ENCODE results near the gene GMPR.

GMPR gene

DNA sequence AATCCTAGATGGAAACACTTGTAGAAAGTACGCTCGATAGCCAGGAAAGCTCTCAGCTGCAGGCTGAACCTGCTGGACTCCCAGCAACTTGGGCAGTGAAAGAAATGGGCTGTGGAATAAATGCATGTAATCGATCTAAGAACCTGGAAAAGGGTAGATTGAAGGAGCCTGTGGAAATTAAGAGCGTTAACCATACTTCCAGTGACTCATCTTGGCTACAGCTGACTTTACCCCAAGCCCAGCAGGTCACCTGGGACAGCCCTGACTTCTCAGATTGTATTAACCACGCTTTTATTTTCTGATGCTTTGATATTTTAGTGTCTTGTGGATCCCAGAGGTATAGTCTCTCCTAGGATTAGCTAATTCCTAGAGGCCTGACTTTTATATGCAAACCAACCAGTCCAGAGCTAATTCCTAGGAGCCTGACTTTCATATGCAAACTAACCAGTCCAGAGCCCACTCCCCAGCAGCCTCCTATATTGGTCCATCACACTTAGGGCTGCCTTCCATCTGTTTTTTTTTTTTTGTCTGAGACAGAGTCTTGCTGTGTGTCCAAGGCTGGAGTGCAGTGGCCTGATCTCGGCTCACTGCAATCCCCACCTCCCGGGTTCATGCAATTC, 86.3 kb downstream of the GMPR start:
- DNase-seq = no peak

DNA sequence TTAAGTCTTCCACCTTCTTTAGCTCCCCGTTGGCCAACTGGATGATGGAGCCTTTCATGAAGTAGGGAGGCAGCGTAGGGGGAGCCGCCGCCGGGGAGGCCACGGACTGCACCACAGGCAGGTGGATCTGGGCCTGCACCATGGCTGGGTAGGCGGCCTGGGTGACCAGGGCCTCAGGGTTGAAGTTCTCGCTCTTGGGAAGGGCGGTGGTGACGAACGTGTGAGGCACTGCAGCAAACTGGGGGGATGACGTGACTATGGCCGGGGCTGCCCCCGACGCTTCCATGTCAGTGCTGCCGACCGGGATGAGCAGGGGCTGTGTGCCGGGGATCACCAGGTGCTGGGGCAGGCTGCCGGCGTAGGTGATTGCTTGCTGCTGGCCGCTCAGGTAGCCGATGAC, 88.1 kb downstream of the GMPR start:
- DNase-seq = no peak

GRCh38 chr6:16326971-16327776, 88.8 kb downstream of the GMPR start:
- DNase-seq = no peak

DNA sequence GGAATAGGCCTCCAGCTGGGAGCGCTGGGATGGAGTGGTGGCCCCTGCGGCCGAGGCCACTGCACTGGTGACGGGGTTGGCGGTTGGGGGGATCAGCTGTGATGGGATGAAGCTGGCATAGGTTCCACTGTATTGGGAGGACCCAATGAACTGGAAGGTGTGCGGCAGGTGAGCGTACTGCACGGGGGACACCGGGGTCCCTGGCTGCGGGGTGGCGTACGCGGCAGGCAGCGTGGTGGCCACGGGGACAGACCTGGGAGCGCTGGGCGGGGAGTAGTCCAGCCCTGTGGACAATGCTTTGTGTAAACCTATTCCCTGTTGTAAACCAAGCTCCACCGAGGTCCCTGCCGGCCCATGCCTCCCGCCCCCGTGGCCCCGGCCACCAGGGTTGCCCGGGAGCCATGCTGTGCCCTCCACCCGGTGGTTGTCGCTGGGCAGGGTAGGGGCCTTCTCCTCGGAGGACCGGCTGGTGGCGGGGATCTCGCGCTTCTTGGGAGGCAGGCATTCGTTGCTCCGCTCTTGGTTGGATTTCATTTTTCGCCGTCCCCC, 89.5 kb downstream of the GMPR start:
- no peak for DNase-seq

DNA sequence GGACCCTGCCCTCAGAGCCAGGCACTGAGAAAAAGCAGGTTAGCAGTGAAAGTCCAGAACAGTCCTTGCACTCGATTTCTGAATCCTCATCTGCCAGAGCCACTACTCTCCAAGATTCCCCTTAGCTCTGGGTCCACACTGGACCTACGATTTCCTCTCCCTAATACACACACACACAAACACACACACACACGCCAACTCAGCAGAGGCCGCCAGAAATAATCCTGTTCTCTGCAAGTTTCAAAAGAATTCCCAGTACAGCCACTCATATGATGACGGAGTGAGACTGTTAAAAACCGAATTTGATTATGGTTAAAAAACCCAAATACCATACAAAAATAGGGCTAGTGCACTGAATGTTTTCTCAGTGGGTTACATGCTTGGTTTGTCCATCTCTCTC, 90.8 kb downstream of the GMPR start:
- DNase-seq = no peak

GRCh38 chr6:16331384-16332174, 93.2 kb downstream of the GMPR start:
- peak in 52 of 56 donors; percentile 8 to 88 (median 60) for DNase-seq

DNA sequence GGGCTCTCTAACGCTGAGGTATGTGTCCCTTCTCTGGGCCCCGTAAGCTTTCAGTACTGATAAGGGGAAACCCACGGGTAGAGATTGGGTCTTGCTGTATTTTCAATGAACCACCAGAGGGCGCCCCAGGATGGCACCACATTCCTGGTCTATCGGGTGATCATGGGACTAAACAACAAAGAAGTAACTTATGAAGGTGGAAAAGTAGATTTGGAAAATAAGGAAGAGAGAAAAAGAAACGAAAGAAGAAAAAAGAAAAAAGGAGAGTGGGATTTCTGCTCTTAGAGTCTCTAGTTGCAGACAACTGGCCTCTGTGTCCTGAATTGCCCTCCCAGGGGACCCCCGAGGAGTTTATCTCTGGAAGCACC, 93.8 kb downstream of the GMPR start:
- peak in 51 of 56 donors; percentile 7 to 92 (median 68) for DNase-seq

GRCh38 chr6:16333580-16333979, 95.2 kb downstream of the GMPR start:
- no peak for DNase-seq

DNA sequence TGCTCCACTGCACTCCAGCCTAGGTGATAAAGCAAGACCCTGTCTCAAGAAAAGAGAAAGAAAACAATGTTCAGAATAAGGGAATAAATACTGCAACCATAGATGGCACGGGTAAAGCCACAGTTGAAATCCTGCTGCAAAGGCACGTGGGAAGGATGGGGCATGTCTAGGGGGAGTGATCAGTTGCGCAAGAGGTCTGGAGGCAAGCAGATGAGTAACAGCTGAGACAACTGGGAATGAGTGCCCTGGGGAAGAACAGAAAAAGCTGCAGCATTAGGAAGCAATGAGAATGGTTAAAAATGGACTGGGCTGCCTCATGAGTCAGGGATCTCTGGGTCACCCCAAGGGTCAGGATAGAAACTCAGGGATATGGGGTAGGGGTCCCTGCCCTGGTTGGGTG, 96.3 kb downstream of the GMPR start:
- peak in 3 of 56 donors; percentile 4 to 17 (median 13) for DNase-seq

DNA sequence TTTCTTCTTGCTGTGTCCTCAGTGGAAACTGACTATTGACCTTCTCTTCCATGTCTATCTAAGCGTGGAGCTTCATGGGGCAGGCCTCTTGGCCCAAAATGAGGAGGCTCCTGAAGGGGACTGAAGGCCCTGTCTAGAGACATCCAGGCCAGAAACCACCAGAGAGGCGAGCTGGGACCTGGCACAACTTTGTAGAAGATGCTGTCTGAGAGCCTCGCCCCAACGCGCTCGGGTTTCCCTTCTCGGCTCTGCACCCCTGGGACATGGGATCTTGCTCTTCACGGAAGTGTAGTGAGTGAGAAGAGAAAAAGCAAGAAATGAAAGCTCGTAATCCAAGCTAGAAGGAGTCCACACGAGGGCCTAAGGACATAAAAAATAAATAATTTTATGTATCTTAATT, 96.8 kb downstream of the GMPR start:
- DNase-seq = no peak

- DNase-seq = no peak
Measured at GRCh38 chr6:16336056-16336818, 97.8 kb downstream of the GMPR start.

- DNase-seq = no peak
Measured at GRCh38 chr6:16336911-16337294, 98.5 kb downstream of the GMPR start.

- peak in 29 of 56 donors; percentile 6 to 68 (median 26) for DNase-seq
Measured at GRCh38 chr6:16337295-16337975, 99.0 kb downstream of the GMPR start.

GRCh38 chr6:16338577-16339264, 100.3 kb downstream of the GMPR start:
- DNase-seq = peak in 26 of 56 donors; percentile 7 to 58 (median 28)

DNA sequence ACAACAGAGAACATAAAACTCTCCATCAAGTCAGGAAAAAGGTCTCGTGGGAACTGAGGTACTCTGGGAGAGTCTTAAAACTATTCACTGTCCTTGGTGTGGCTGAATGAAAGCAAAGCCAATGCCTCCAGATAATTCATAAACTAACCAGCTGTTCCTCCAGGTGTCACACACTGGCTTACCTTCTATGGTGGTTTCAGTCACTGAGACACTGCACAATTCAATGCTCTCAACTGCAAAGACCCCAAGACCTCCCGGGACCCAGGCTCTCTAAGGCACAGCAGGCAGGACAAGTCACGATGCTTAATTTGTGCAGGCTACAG, 100.8 kb downstream of the GMPR start:
- DNase-seq = no peak

DNA sequence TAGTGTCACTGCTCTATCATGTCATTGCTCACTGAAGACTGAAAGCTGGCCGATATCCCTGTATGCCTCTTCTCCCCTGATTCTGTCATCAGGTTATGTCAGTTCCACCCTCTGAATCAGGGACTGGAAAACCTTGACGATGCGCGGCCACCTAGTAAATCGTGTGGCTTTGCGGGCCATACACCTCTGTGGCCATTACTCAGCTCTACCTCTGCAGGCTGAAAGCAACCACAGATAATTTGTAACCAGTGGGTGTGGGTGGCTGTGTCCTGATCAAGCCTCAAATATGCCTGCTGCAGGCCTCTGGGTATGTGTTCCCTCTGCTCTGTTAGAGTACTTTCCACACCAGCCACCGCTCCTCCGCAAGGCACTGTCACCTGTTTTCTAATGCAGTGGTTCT, 105.2 kb downstream of the GMPR start:
- DNase-seq = no peak

- DNase-seq = no peak
Measured at GRCh38 chr6:16344756-16345155, 106.4 kb downstream of the GMPR start.

Measured in nucleus accumbens (tissue), 56 donors.